ENCODE data around the gene TP53TG5. TPM values are rescaled to one million over a fixed set of nuclear protein-coding genes. Genes with fewer than 3 reads are reported as not detected.

TP53TG5 gene
- total RNA-seq, 5 donors from 2014 or later (not counting 1 experiment from before 2014, with no cell fraction given), result 0.10 to 0.23 (median 0.16) TPM; not detected in 2

DNA sequence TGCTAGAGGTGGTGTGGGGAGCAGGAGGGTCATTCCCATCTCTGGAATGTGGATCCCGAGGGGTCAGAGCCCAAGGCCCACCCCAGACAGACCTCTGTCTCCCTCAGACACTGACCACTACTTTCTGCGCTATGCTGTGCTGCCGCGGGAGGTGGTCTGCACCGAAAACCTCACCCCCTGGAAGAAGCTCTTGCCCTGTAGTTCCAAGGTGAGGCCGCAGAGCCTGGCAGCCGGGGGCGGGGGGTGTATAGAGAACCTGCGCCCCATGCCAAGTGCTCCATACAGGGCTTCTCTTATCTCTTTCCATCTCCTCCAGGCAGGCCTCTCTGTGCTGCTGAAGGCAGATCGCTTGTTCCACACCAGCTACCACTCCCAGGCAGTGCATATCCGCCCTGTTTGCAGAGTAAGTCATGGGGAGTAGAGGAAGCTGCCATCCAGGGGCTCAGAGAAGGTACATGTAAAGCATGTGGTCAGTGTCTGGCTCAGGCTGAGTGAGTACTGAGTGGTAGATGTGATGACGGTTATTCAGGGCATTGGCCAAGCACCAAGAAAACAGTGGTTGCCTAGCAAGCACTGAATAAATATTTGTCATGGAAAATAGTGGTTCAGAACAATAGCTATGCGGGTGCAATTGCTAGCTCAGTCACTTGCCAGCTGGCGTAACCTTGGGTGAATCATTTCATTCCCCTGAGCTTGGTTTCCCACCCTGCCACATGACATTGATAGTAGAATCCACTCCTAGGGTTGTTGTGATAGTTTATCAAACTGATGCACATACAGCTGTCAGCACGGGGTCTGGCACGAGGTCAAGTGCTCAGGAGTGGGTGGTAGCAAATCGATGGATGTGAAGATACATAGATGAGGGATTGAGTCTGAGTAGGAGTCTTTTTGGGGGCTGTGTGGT lies 41.3 kb upstream of the TP53TG5 start:
- Histone ChIP-seq H3K9me3 (no peaks in the 10 kb centered on the region), H3K4me3 (ENCODE audit: control insufficient read depth in 1 of 2, extremely low read depth in 1 of 2, low read length in 1 of 2) (no peak overlapping the region), H3K27me3 (replicated peaks in 1 of 2; ENCODE audit: control insufficient read depth in 2 of 2, extremely low read depth in 1 of 2, insufficient read depth in 2 of 2, low read length in 1 of 2) (no peaks in the 10 kb centered on the region), H3K4me1 (ENCODE audit: control insufficient read depth in 1 of 2, extremely low read depth in 1 of 2, insufficient read depth in 2 of 2, low read length in 2 of 2) (peaks cover 7 to 24% of the 10 kb centered on the region in 2 experiments), H3K36me3 (ENCODE audit: control insufficient read depth in 2 of 2, extremely low read depth in 1 of 2, insufficient read depth in 1 of 2, low read length in 1 of 2) (peaks cover 15 to 56% of the 10 kb centered on the region in 2 donors), H3K27ac (ENCODE audit: low read length) (no peak overlapping the region)
- CTCF ChIA-PET, result interaction anchor here (1.0 to 4.4 kb wide), 3 partner anchors 17 to 46 kb away, joined by 4 to 24 read pairs (median 5); no protein-coding TSS in a partner anchor
- DNase-seq, result no peak
- Mint-ChIP-seq H3K4me3 (peak overlapping the region in 1 of 3 donors; percentile 17), H3K4me1 (peaks cover 40 to 44% (median 42%) of the 10 kb centered on the region in 3 donors), H3K27me3 (no peaks in the 10 kb centered on the region), H3K9me3 (no peaks in the 10 kb centered on the region), H3K36me3 (peaks cover 47% of the 10 kb centered on the region), H3K27ac (peak overlapping the region in 1 of 2 donors; percentile 58)
- no peak for ATAC-seq (replicated peaks in 1 of 4)
- POLR2A ChIA-PET, result no interaction called here
- WGBS (ENCODE audit: insufficient coverage), result 59% methylated on average over 9 of the region's 17 CpGs

DNA sequence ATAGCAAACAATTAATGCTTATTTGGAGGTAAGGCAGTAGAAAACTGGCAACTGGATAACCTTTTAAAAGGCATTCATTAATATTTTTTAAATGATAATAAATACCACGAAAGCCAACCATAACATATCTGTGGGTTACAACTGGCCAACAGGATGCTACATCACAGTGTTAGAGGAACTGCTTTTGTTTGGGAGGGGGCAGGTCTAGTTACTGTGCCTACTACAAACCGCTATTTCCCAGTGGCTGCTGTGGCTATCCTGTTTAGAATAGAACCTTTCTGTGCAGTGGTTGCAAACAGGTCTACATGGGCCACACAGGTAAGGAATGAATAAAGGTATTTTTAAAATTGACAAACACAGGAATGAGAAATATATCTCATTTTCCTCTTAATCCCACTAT lies 38.8 kb upstream of the TP53TG5 start:
- peaks cover 9 to 34% of the 10 kb centered on the region in 2 donors for H3K36me3 ChIP-seq (ENCODE audit: control insufficient read depth in 2 of 2, extremely low read depth in 1 of 2, insufficient read depth in 1 of 2, low read length in 1 of 2)
- POLR2A ChIA-PET, result interaction anchor here in 1 of 2 donors (1.7 kb wide), 1 partner anchor 54 kb away, joined by 13 read pairs; the partner anchor contains the start of gene SYS1
- peaks cover 40 to 46% (median 44%) of the 10 kb centered on the region in 3 donors for H3K4me1 Mint-ChIP-seq
- H3K27me3 ChIP-seq (replicated peaks in 1 of 2; ENCODE audit: control insufficient read depth in 2 of 2, extremely low read depth in 1 of 2, insufficient read depth in 2 of 2, low read length in 1 of 2), result no peaks in the 10 kb centered on the region
- ATAC-seq (replicated peaks in 1 of 4) (no peak), DNase-seq (no peak)
- peak overlapping the region; percentile 87 for H3K27ac ChIP-seq (ENCODE audit: low read length)
- CTCF ChIA-PET, result interaction anchor here (2.3 to 4.4 kb wide), 3 partner anchors 20 to 54 kb away, joined by 8 to 24 read pairs (median 23); partner anchors contain the start of gene SYS1 (in 1 of the 2)
- WGBS (ENCODE audit: insufficient coverage), result no CpG with 5 or more reads among the region's 2 CpGs
- peak overlapping the region; percentile 95 to 96 (median 95) for H3K4me3 Mint-ChIP-seq
- no peaks in the 10 kb centered on the region for H3K9me3 ChIP-seq
- H3K9me3 Mint-ChIP-seq, result no peaks in the 10 kb centered on the region
- peak overlapping the region; percentile 97 to 99 for H3K27ac Mint-ChIP-seq
- H3K4me3 ChIP-seq (ENCODE audit: control insufficient read depth in 1 of 2, extremely low read depth in 1 of 2, low read length in 1 of 2), result peak overlapping the region; percentile 86 to 95
- peaks cover 7 to 24% of the 10 kb centered on the region in 2 experiments for H3K4me1 ChIP-seq (ENCODE audit: control insufficient read depth in 1 of 2, extremely low read depth in 1 of 2, insufficient read depth in 2 of 2, low read length in 2 of 2)
- H3K36me3 Mint-ChIP-seq, result peaks cover 31% of the 10 kb centered on the region
- no peaks in the 10 kb centered on the region for H3K27me3 Mint-ChIP-seq

DNA sequence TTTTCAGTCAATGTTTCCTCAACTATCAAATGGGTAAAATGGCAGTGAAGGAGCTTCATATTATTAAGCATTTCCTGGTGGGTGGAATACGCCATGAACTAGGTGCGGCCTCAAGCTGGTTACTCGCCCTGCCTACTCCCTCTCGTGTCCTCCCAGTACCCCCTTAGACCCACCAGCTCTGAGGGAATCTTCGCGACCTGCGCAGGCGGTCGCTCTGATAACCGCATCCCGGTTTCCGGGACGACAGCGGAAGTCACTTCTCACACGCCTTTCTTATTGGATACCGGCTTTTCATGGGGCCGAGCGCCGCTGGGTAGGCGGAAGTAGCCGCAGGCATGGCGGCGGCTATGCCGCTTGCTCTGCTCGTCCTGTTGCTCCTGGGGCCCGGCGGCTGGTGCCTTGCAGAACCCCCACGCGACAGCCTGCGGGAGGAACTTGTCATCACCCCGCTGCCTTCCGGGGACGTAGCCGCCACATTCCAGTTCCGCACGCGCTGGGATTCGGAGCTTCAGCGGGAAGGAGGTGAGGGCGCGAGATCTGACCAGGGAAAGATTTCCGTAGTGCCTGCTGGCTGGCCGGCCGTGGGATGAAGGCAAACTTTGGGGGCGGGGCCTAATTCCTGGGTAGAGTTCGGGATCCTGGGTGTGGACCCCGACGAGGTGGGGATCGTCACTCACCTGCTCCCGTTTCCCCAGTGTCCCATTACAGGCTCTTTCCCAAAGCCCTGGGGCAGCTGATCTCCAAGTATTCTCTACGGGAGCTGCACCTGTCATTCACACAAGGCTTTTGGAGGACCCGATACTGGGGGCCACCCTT lies 37.9 kb upstream of the TP53TG5 start, which contains the start of gene PIGT:
PIGT (plus strand) TSS at position 320 of the 816 bp plus-strand sequence; CDS start at position 336, 16 bp downstream.
- WGBS (ENCODE audit: insufficient coverage), result 0% methylated on average over 50 of the region's 52 CpGs
- peaks cover 40 to 46% (median 44%) of the 10 kb centered on the region in 3 donors for H3K4me1 Mint-ChIP-seq

GRCh38 chr20:45413479-45413878 lies 35.4 kb upstream of the TP53TG5 start:
- Mint-ChIP-seq H3K4me3 (no peak overlapping the region), H3K36me3 (peaks cover 11% of the 10 kb centered on the region), H3K9me3 (no peaks in the 10 kb centered on the region), H3K27me3 (no peaks in the 10 kb centered on the region), H3K27ac (no peak overlapping the region), H3K4me1 (peaks cover 35 to 41% (median 36%) of the 10 kb centered on the region in 3 donors)
- DNase-seq, result no peak
- ATAC-seq (replicated peaks in 1 of 4), result no peak
- ChIA-PET POLR2A (interaction anchor here in 1 of 2 donors (1.5 kb wide), 1 partner anchor 40 kb away, joined by 5 read pairs; no protein-coding TSS in a partner anchor), CTCF (interaction anchor here (0.6 to 1.1 kb wide), 4 partner anchors 40 to 357 kb away, joined by 3 to 5 read pairs (median 4); partner anchors contain the start of gene SYS1 (in 1 of the 2))
- peaks cover 7 to 24% of the 10 kb centered on the region in 2 experiments for H3K4me1 ChIP-seq (ENCODE audit: control insufficient read depth in 1 of 2, extremely low read depth in 1 of 2, insufficient read depth in 2 of 2, low read length in 2 of 2)
- no peak overlapping the region for H3K27ac ChIP-seq (ENCODE audit: low read length)
- peaks cover 5 to 7% of the 10 kb centered on the region in 2 donors for H3K36me3 ChIP-seq (ENCODE audit: control insufficient read depth in 2 of 2, extremely low read depth in 1 of 2, insufficient read depth in 1 of 2, low read length in 1 of 2)
- no peaks in the 10 kb centered on the region for H3K27me3 ChIP-seq (replicated peaks in 1 of 2; ENCODE audit: control insufficient read depth in 2 of 2, extremely low read depth in 1 of 2, insufficient read depth in 2 of 2, low read length in 1 of 2)
- no peak overlapping the region for H3K4me3 ChIP-seq (ENCODE audit: control insufficient read depth in 1 of 2, extremely low read depth in 1 of 2, low read length in 1 of 2)
- WGBS (ENCODE audit: insufficient coverage), result 100% methylated on average over 1 of the region's 3 CpGs
- no peaks in the 10 kb centered on the region for H3K9me3 ChIP-seq

More for the DNA sequence above, 37.9 kb upstream of the TP53TG5 start, which contains the start of gene PIGT:
- DNase-seq, result peak; percentile 66 to 96 (median 91)
- Mint-ChIP-seq H3K9me3 (no peaks in the 10 kb centered on the region), H3K27me3 (no peaks in the 10 kb centered on the region), H3K36me3 (peaks cover 26% of the 10 kb centered on the region), H3K27ac (peak within 1 kb of the TSS; percentile 97 to 99), H3K4me3 (peak within 1 kb of the TSS; percentile 95 to 96 (median 95))
- ATAC-seq (replicated peaks in 1 of 4), result peak; percentile 98
- Histone ChIP-seq H3K4me1 (ENCODE audit: control insufficient read depth in 1 of 2, extremely low read depth in 1 of 2, insufficient read depth in 2 of 2, low read length in 2 of 2) (peaks cover 7 to 24% of the 10 kb centered on the region in 2 experiments), H3K4me3 (ENCODE audit: control insufficient read depth in 1 of 2, extremely low read depth in 1 of 2, low read length in 1 of 2) (peak within 1 kb of the TSS; percentile 86 to 95), H3K27ac (ENCODE audit: low read length) (peak within 1 kb of the TSS; percentile 87), H3K36me3 (ENCODE audit: control insufficient read depth in 2 of 2, extremely low read depth in 1 of 2, insufficient read depth in 1 of 2, low read length in 1 of 2) (peaks cover 9 to 25% of the 10 kb centered on the region in 2 donors), H3K9me3 (no peaks in the 10 kb centered on the region), H3K27me3 (replicated peaks in 1 of 2; ENCODE audit: control insufficient read depth in 2 of 2, extremely low read depth in 1 of 2, insufficient read depth in 2 of 2, low read length in 1 of 2) (no peaks in the 10 kb centered on the region)
- CTCF ChIA-PET, result interaction anchor here (0.5 to 2.8 kb wide), 13 partner anchors 9 to 970 kb away, joined by 3 to 23 read pairs (median 4); partner anchors contain the start of gene SYS1 (in 2 of the 2)
- POLR2A ChIA-PET, result interaction anchor here (0.5 to 1.7 kb wide), 7 partner anchors 9 to 53 kb away, joined by 3 to 13 read pairs (median 5); partner anchors contain the start of gene SYS1 (in 1 of the 2)

DNA sequence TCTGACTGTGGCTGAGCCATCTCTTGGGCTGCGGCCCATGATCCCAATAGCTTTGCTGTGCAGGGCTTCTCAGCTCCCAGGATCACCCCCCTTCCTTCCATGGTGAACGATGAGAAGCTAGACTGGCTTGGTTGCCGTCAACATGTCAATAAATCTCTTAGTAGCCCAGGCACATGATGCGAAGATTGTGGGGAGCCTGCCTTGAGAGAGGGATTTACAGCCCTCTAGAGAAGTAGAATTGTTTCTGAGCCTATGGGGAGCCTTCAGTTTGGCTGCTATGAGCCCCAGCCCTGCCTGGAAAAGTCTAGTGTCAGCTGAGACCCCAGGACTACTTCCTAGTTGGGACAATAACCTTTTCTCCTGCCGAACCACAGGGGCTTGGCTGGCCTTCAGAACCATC lies 34.5 kb upstream of the TP53TG5 start:
- Mint-ChIP-seq H3K9me3 (no peaks in the 10 kb centered on the region), H3K36me3 (peaks cover 8% of the 10 kb centered on the region), H3K4me3 (no peak overlapping the region), H3K27me3 (no peaks in the 10 kb centered on the region), H3K4me1 (peaks cover 34 to 37% (median 35%) of the 10 kb centered on the region in 3 donors), H3K27ac (no peak overlapping the region)
- no peak for DNase-seq
- H3K4me3 ChIP-seq (ENCODE audit: control insufficient read depth in 1 of 2, extremely low read depth in 1 of 2, low read length in 1 of 2), result no peak overlapping the region
- H3K27ac ChIP-seq (ENCODE audit: low read length), result no peak overlapping the region
- 98% methylated on average over 3 of the region's 5 CpGs for WGBS (ENCODE audit: insufficient coverage)
- CTCF ChIA-PET, result interaction anchor here (1.0 to 1.1 kb wide), 2 partner anchors 39 to 358 kb away, joined by 3 to 5 read pairs; no protein-coding TSS in a partner anchor
- H3K9me3 ChIP-seq, result no peaks in the 10 kb centered on the region
- peaks cover 7 to 21% of the 10 kb centered on the region in 2 experiments for H3K4me1 ChIP-seq (ENCODE audit: control insufficient read depth in 1 of 2, extremely low read depth in 1 of 2, insufficient read depth in 2 of 2, low read length in 2 of 2)
- no peaks in the 10 kb centered on the region for H3K27me3 ChIP-seq (replicated peaks in 1 of 2; ENCODE audit: control insufficient read depth in 2 of 2, extremely low read depth in 1 of 2, insufficient read depth in 2 of 2, low read length in 1 of 2)
- no peak for ATAC-seq (replicated peaks in 1 of 4)
- H3K36me3 ChIP-seq (ENCODE audit: control insufficient read depth in 2 of 2, extremely low read depth in 1 of 2, insufficient read depth in 1 of 2, low read length in 1 of 2), result peaks cover 5 to 7% of the 10 kb centered on the region in 2 donors
- POLR2A ChIA-PET, result interaction anchor here (0.6 to 1.5 kb wide), 2 partner anchors 8 to 40 kb away, joined by 5 read pairs; no protein-coding TSS in a partner anchor

All from T-cell (primary cell).